ENCODE data around the gene CAB39L. TPM values are rescaled to one million over a fixed set of nuclear protein-coding genes. Genes with fewer than 3 reads are reported as not detected.

CAB39L gene
- total and polyA plus RNA-seq, 9 of the 15 experiments (the other 6 are each of a cell fraction or from before 2014, with no cell fraction given) = 1.1 to 4.2 (median 2.6) TPM

DNA sequence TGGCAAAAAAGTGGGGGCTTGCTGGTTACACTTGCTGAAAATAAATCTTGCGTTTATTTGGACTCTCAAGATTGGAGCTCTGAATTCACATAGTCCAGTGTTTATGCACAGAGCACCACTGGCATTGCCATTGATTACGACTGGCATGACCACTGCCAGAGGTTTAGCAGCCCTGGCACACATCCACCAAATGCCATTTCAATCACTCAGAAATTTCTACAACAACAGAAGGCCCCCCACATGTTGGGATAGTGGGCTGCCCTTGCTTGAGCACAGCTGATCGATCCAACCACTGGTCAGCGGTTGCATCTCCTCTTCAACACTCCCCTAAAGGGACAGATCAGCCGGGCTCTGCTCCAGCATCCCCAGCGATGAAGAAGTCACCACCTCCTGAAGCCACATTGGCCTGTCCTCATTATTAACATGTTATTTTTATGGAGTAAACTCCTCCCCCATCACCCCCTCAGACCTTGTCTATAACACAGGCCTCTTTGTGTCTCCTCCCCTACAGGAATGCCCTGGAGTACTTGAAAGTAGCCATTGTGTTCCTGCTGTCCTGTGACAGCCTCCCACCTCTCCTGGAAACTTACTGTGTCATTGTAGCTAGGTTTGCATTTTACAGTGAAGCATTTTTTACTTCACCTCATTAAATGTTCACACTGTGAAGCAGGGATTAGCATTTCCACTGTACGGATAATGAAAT lies 144.8 kb downstream of the CAB39L start:
- no peak for DNase-seq (ENCODE audit: extremely low read depth in 1 of 4, low spot score in 3 of 4)
- Histone ChIP-seq H3K36me3 (ENCODE audit: control insufficient read depth, insufficient read depth, low read length) (no peaks in the 10 kb centered on the region), H3K9me1 (ENCODE audit: control insufficient read depth, insufficient read depth, low read length) (no peaks in the 10 kb centered on the region), H3K4me3 (no peak overlapping the region), H3K27ac (ENCODE audit: extremely low read depth, low read depth, low read length) (no peak overlapping the region), H3K4me2 (ENCODE audit: insufficient read depth, low read length) (no peak overlapping the region), H4K20me1 (replicated peaks; ENCODE audit: control insufficient read depth, insufficient read depth, low read length) (no peaks in the 10 kb centered on the region), H3K9me3 (replicated peaks; ENCODE audit: control insufficient read depth, insufficient read depth, low read depth, low read length) (no peaks in the 10 kb centered on the region), H3K4me1 (replicated peaks in 1 of 2; ENCODE audit: control insufficient read depth in 2 of 2, insufficient read depth in 2 of 2, low read length in 2 of 2) (peaks cover 2 to 3% of the 10 kb centered on the region in 2 experiments; a peak in 2 of 5 replicates), H3K79me2 (ENCODE audit: control insufficient read depth, insufficient read depth, low read length) (no peaks in the 10 kb centered on the region), H3K27me3 (ENCODE audit: control insufficient read depth in 2 of 2, insufficient read depth in 2 of 2, low read length in 2 of 2) (no peaks in the 10 kb centered on the region), H2AFZ (ENCODE audit: low read depth, low read length) (no peak overlapping the region), H3K9ac (ENCODE audit: insufficient read depth in 1 of 2, low read depth in 2 of 2, low read length in 2 of 2) (no peak overlapping the region)
- ATAC-seq = no peak
- TF ChIP-seq HNRNPL (IDR thresholded peaks at IDR 0.05; ENCODE audit: low read depth, low read length) (no peak), ZBTB11 (CRISPR knock-in tag; IDR thresholded peaks at IDR 0.05) (no peak), SLC30A9 (CRISPR knock-in tag; IDR thresholded peaks at IDR 0.05) (no peak)
- ChIA-PET POLR2A (no interaction called here), CTCF (ENCODE audit: low intra/inter-chr PET ratio) (interaction anchor here (2.8 kb wide), 1 partner anchor 138 kb away, joined by 17 read pairs; no protein-coding TSS in a partner anchor)
- WGBS (ENCODE audit: insufficient coverage, low coverage, missing lambda C conversion rate) = 36% methylated on average over 7 of the region's 7 CpGs
- intact Hi-C loops (cut with micrococcal nuclease) = no loop called here
- no peak for FAIRE-seq
- in situ Hi-C loops (cut with MboI) = no loop called here
- BruUV-seq (replicated peaks) = no TSS peak

All from K562 (cell line).